ENCODE results near the gene USP5. TPM values are rescaled to one million over a fixed set of nuclear protein-coding genes. Genes with fewer than 3 reads are reported as not detected.
A peak's percentile ranks its signal among the peaks of the same experiment; 100 is the strongest.

Gene USP5
- total and polyA plus RNA-seq, 2 of the 8 experiments (the other 6 are each of a cell fraction or from before 2014, with no cell fraction given), result 66.5 to 148 TPM

- H2AFZ ChIP-seq (ENCODE audit: low read length), result no peak overlapping the region
- ChIA-PET POLR2A (ENCODE audit: partially characterized antibody) (interaction anchor here (0.6 to 27.1 kb wide), 19 partner anchors 10 to 218 kb away, joined by 3 to 388 read pairs (median 4); partner anchors contain the start of genes CDCA3, COPS7A, GNB3 and LAG3), CTCF (ENCODE audit: partially characterized antibody) (interaction anchor here (0.8 to 23.7 kb wide), 10 partner anchors 10 to 87 kb away, joined by 3 to 532 read pairs (median 14); partner anchors contain the start of genes CD4, GNB3, LAG3 and MLF2)
- H3K9me3 ChIP-seq (ENCODE audit: insufficient read depth in 2 of 2, low read depth in 1 of 2, low read length in 1 of 2), result no peaks in the 10 kb centered on the region
- 65% methylated on average over 6 of the region's 7 CpGs; no CpG with 5 or more reads in 1 of the 2 experiments for WGBS, 2 experiments (ENCODE audit: extremely low coverage in 1 of 2, insufficient coverage in 1 of 2, insufficient read length in 1 of 2, insufficient replicate concordance in 2 of 2, low coverage in 1 of 2, low lambda C conversion rate in 2 of 2, missing lambda C conversion rate in 1 of 2)
- H4K20me1 ChIP-seq (replicated peaks in 1 of 2; ENCODE audit: control insufficient read depth in 1 of 2, insufficient read depth in 2 of 2, low read length in 2 of 2), result peaks cover 0 to 8% of the 10 kb centered on the region in 2 experiments
- peak overlapping the region; percentile 94 to 98 for H3K4me2 ChIP-seq (ENCODE audit: insufficient read depth in 1 of 2, low read depth in 2 of 2, low read length in 2 of 2)
- peak overlapping the region; percentile 55; the same call in 1 of the 2 replicates for H2BK20ac ChIP-seq (ENCODE audit: low read length)
- no peak overlapping the region; the same call in none of the 2 replicates for H3K18ac ChIP-seq (ENCODE audit: extremely low read depth, low read length)
- H3K27ac ChIP-seq (ENCODE audit: low read depth, low read length), result no peak overlapping the region
- H2AK5ac ChIP-seq (ENCODE audit: low read depth, low read length), result peak overlapping the region; percentile 26; the same call in 1 of the 2 replicates
- no peak overlapping the region for H4K8ac ChIP-seq (ENCODE audit: extremely low read depth, insufficient read depth, low read length)
- no peak overlapping the region for H3K23ac ChIP-seq (ENCODE audit: insufficient read length)
- no peak overlapping the region for H4K5ac ChIP-seq (ENCODE audit: insufficient read length, low read depth, low read length)
- no peak overlapping the region for H3K4ac ChIP-seq (replicated peaks; ENCODE audit: insufficient read length, low read depth, low read length)
- peaks cover 8 to 64% (median 38%) of the 10 kb centered on the region in 4 experiments for H3K4me1 ChIP-seq (replicated peaks in 1 of 4; ENCODE audit: control insufficient read depth in 3 of 4, insufficient read depth in 4 of 4, low read length in 3 of 4)
- H3K56ac ChIP-seq (replicated peaks; ENCODE audit: insufficient read length, low read depth, low read length), result no peak overlapping the region
- H3K79me1 ChIP-seq (ENCODE audit: low read depth, low read length), result no peaks in the 10 kb centered on the region; the same call in 1 of the 2 replicates
- H3K36me3 ChIP-seq (ENCODE audit: control insufficient read depth in 2 of 4, insufficient read depth in 4 of 4, low read length in 3 of 4), result no peaks in the 10 kb centered on the region
- no peaks in the 10 kb centered on the region for H3K79me2 ChIP-seq (ENCODE audit: control insufficient read depth in 1 of 2, insufficient read depth in 2 of 2, low read length in 2 of 2)
- peaks cover 26% of the 10 kb centered on the region for H3K23me2 ChIP-seq (ENCODE audit: low read depth, low read length)
- H2BK12ac ChIP-seq (ENCODE audit: low read depth, low read length), result peak overlapping the region; percentile 75; the same call in 1 of the 2 replicates
- no peak for FAIRE-seq
- no peak for TF ChIP-seq ASH2L (IDR thresholded peaks at IDR 0.05; ENCODE audit: low read length)
- no peak for TF ChIP-seq FOSL1 (IDR thresholded peaks at IDR 0.05; ENCODE audit: insufficient read depth, low read depth, low read length)
- DNase-seq (ENCODE audit: low read depth in 1 of 2, low spot score in 2 of 2), result no peak
- peak overlapping the region; percentile 89; the same call in 1 of the 2 replicates for H2BK5ac ChIP-seq (ENCODE audit: low read depth, low read length)
- no peak overlapping the region for H4K91ac ChIP-seq (replicated peaks; ENCODE audit: insufficient read length, low read length)
- no peak overlapping the region for H3K14ac ChIP-seq (ENCODE audit: insufficient read length)
- H2BK15ac ChIP-seq (ENCODE audit: low read length), result peak overlapping the region; percentile 75; the same call in 1 of the 2 replicates
- no peak overlapping the region for H3K9ac ChIP-seq (replicated peaks in 1 of 4; ENCODE audit: extremely low read depth in 1 of 4, low read depth in 3 of 4, low read length in 3 of 4)
- peak overlapping the region; percentile 53 to 72 (median 60); a peak in 5 of 8 replicates for H3K4me3 ChIP-seq (ENCODE audit: extremely low read depth in 1 of 4, insufficient read depth in 2 of 4, low read depth in 3 of 4, low read length in 4 of 4)
- no peak overlapping the region for H2BK120ac ChIP-seq (replicated peaks; ENCODE audit: low read depth, low read length)
- H3K27me3 ChIP-seq (replicated peaks in 1 of 4; ENCODE audit: control insufficient read depth in 3 of 4, extremely low read depth in 1 of 4, insufficient read depth in 3 of 4, low read length in 3 of 4), result peaks cover 0 to 12% (median 8%) of the 10 kb centered on the region in 4 experiments; a peak in 6 of 7 replicates
Observed at GRCh38 chr12:6822426-6823135, 29.4 kb upstream of the USP5 start.

Measured in H1 (cell line).